NB4 (cell line): Measurements from ENCODE around the gene PCLO.
A peak's percentile ranks its signal among the peaks of the same experiment; 100 is the strongest.

Experiments
- DNase-seq: peaks from one replicate; pipeline ENCODE4 v3.0.0; 2010; ENCODE audit warnings: low read depth
- H3K4me3 ChIP-seq: one replicate; pipeline ENCODE4 v1.5.1; 2011; ENCODE audit warnings: mild to moderate bottlenecking, low read depth, low read length, moderate library complexity
- MYC ChIP-seq: IDR thresholded peaks from 2 replicates; pipeline ENCODE4 v1.6.1; 2011; ENCODE audit warnings: low read depth, low read length
- POLR2A ChIP-seq: IDR thresholded peaks from 2 replicates; pipeline ENCODE4 v1.6.1; 2011; ENCODE audit warnings: mild to moderate bottlenecking; ENCODE audit not compliant: insufficient read length; ENCODE audit errors: extremely low read depth
- TF ChIP-seq, protein P1 (sequence below): IDR thresholded peaks from 2 replicates; pipeline ENCODE4 v1.6.1; 2011; ENCODE audit warnings: low read depth, low read length
- TF ChIP-seq, protein P2 (sequence below): IDR thresholded peaks from one replicate; pipeline ENCODE4 v1.5.1; 2012; ENCODE audit warnings: low read depth, low read length

PCLO gene

DNA sequence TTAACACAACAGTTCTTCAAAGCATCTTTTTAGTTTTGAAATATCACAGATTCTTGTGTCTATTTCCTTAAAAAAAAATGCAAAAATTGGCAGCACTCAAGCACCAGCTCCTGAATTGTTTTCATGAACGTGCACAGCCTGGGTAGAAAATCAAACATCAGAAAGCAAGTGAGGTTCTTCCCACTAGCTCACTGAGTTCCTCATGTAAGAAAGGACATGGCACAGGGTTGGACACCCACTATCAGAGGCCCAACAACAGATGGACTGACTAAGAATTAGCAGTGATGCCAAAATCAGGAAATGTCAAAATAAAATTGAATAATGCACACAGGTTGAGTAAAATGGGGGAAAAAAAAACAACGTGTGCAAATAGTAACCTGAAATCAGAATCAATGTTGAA lies 146.8 kb downstream of the PCLO start:
- TF ChIP-seq, protein P1, sequence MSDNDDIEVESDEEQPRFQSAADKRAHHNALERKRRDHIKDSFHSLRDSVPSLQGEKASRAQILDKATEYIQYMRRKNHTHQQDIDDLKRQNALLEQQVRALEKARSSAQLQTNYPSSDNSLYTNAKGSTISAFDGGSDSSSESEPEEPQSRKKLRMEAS = no peak
- TF ChIP-seq MYC (no peak), POLR2A (no peak)
- TF ChIP-seq, protein P2, sequence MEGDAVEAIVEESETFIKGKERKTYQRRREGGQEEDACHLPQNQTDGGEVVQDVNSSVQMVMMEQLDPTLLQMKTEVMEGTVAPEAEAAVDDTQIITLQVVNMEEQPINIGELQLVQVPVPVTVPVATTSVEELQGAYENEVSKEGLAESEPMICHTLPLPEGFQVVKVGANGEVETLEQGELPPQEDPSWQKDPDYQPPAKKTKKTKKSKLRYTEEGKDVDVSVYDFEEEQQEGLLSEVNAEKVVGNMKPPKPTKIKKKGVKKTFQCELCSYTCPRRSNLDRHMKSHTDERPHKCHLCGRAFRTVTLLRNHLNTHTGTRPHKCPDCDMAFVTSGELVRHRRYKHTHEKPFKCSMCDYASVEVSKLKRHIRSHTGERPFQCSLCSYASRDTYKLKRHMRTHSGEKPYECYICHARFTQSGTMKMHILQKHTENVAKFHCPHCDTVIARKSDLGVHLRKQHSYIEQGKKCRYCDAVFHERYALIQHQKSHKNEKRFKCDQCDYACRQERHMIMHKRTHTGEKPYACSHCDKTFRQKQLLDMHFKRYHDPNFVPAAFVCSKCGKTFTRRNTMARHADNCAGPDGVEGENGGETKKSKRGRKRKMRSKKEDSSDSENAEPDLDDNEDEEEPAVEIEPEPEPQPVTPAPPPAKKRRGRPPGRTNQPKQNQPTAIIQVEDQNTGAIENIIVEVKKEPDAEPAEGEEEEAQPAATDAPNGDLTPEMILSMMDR = no peak
- no peak for DNase-seq
- H3K4me3 ChIP-seq = no peak overlapping the region

DNA sequence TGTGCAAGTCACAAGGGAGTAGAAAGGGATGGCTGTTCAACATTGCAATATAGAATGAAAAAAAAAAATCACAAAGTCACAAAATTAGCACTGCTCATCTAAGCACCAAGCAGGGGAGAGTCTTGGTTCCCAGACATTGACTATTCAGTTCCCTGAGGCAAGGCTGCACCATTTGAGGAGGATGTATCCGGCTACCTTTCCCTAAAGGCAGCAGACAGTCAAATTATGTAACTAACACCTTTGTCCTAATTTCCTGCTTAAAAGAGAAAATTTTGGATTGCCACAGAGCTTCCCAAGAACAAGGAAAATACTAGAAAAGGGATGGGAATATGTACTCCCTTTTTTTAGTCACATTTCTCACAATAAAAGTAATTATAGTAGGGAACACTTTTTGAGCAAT lies 148.1 kb downstream of the PCLO start:
- no peak for DNase-seq

DNA sequence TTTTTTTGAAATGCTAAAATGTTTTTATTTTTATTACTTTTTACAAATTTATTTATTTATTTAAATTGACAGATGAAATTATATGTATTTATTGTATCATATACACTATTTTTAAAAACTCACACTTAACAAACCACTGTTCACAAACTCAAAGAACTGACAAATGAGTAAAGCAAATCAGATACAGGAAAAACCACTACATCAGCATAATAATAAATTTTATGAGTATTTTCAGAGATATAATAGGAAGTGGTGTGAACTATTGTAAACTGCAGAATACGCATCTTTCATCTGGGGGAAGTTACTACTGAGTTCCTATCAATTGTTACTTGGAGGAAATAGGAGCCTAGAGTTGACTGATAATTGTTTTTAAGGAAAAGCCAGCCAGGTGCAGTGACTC lies 150.7 kb downstream of the PCLO start:
- TF ChIP-seq, protein P1 = no peak
- TF ChIP-seq MYC = no peak
- no peak for TF ChIP-seq POLR2A
- TF ChIP-seq, protein P2 = no peak
- no peak for DNase-seq
- H3K4me3 ChIP-seq = no peak overlapping the region

More for the DNA sequence above, 148.1 kb downstream of the PCLO start:
- TF ChIP-seq, protein P2 = no peak
- TF ChIP-seq MYC (no peak), POLR2A (no peak)
- TF ChIP-seq, protein P1 = no peak
- no peak overlapping the region for H3K4me3 ChIP-seq

DNA sequence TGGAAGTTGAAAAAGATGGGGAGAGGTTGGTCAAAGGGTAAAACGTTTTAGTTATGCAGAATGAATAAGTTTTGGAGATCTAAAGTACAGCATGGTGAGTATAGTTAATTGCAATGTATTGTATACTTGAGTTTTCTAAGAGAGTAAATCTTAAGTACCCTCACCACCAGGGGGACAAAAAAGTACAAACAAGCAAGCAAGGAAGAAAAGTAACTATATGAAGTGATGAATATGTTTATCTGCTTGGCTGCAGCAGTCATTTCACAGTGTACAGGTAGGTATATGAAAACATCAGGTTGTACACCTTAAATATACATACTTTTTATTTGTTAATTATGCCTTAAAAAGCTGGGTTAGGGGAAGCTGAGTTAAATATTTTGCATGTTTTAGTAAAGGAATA lies 157.3 kb downstream of the PCLO start:
- peak; percentile 35 for DNase-seq
- TF ChIP-seq MYC = no peak
- TF ChIP-seq, protein P2 = no peak
- no peak for TF ChIP-seq POLR2A
- TF ChIP-seq, protein P1 = no peak
- no peak overlapping the region for H3K4me3 ChIP-seq

DNA sequence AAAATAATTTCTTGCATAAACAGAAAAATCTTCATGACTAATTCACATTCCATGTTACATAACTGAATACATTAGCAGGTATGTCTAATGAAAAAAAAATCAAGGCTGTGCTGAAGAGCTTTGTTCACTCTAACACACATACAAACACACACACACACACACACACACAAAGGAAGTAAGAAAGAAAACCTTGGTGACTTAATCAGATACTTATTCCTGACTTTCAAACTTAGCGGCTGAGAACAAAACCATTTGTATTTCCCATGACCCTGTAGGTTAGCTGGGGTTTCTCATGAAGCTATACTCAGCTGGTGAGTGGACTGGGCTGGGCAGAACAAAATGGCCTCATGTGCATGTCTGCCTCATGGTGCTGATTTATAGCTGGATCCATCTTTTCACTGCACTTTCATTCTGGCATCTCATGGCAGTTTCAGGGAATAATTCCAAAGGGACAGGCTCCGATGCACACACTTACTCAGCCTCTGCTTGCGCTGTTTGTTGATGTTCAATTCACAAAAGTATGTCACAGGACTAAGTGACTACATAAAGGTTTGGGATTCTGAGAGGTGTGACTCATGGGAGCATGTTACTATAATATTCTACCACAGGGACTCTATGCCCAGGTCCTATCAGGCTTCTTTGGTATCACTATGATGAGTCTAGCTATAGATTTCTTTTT lies 161.2 kb downstream of the PCLO start:
- no peak overlapping the region for H3K4me3 ChIP-seq
- TF ChIP-seq, protein P1 = no peak
- TF ChIP-seq MYC (no peak), POLR2A (no peak)
- TF ChIP-seq, protein P2 = no peak
- no peak for DNase-seq
